ENCODE data around the gene SCARB1.

SCARB1 gene

DNA sequence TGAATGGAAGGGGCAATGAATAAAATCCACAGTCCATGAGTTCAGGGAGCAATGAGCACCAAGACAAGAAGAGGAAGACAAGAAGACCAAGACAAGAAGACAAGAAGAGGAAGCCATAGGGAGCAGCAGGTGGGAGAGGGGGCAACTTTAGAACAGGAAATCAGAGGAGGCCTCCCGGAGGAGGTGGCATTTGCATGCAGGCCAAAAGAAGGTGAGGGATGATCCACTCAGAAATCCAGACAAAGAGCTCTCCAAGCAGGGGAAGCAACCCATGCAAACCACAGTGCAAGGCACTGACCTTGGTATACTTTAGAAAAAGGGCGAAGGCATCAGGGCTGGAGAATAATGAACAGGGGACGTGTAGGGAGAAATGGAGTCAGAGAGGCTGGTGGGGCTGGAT lies 58.6 kb downstream of the SCARB1 start:
- ATAC-seq, result no peak

DNA sequence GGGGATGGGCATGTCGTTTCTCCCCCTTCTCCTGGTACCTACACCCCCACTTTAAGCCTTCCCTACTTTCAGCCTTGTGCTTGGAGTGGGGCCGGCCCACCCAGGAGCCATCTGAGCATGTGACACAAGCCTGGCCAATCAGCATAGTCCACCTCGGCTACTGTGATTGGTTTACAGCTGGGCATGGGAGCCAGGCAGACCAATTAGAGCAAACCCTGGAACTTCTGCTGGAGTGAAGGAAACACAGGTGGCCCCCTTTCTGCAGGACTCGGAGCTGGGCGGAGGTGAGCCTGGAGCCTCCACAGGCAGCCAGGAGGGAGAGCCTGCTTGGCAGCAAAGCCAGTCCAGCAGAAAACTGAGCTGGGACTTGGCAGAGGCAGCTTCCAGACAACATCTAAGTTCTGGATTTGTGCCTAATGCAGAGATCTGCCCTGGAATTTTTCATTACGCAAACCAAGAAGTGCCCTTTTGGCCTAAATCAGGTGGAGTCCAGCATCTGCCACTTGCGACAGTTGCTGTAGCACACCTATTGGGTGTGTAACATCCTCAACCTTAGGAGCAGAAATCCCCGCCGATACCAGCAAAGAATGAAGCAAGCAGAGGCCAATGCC lies 59.5 kb downstream of the SCARB1 start:
- ATAC-seq, result peak; percentile 80
- TF ChIP-seq, protein P1, sequence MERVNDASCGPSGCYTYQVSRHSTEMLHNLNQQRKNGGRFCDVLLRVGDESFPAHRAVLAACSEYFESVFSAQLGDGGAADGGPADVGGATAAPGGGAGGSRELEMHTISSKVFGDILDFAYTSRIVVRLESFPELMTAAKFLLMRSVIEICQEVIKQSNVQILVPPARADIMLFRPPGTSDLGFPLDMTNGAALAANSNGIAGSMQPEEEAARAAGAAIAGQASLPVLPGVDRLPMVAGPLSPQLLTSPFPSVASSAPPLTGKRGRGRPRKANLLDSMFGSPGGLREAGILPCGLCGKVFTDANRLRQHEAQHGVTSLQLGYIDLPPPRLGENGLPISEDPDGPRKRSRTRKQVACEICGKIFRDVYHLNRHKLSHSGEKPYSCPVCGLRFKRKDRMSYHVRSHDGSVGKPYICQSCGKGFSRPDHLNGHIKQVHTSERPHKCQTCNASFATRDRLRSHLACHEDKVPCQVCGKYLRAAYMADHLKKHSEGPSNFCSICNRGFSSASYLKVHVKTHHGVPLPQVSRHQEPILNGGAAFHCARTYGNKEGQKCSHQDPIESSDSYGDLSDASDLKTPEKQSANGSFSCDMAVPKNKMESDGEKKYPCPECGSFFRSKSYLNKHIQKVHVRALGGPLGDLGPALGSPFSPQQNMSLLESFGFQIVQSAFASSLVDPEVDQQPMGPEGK (CRISPR knock-in tag; IDR thresholded peaks at IDR 0.05; ENCODE audit: borderline replicate concordance), result no peak
- TF ChIP-seq ARNTL (CRISPR knock-in tag; IDR thresholded peaks at IDR 0.05; ENCODE audit: borderline replicate concordance, low read depth), result no peak
- TF ChIP-seq CSDC2 (CRISPR knock-in tag; IDR thresholded peaks at IDR 0.05), result no peak
- no peak for TF ChIP-seq ZNF70 (CRISPR knock-in tag; IDR thresholded peaks at IDR 0.05)
- no peak for TF ChIP-seq OSR1 (CRISPR knock-in tag; IDR thresholded peaks at IDR 0.05)
- no peak for TF ChIP-seq SNAI2 (CRISPR knock-in tag; IDR thresholded peaks at IDR 0.05)
- TF ChIP-seq GLIS3 (CRISPR knock-in tag; IDR thresholded peaks at IDR 0.05), result no peak
- TF ChIP-seq, protein P2, sequence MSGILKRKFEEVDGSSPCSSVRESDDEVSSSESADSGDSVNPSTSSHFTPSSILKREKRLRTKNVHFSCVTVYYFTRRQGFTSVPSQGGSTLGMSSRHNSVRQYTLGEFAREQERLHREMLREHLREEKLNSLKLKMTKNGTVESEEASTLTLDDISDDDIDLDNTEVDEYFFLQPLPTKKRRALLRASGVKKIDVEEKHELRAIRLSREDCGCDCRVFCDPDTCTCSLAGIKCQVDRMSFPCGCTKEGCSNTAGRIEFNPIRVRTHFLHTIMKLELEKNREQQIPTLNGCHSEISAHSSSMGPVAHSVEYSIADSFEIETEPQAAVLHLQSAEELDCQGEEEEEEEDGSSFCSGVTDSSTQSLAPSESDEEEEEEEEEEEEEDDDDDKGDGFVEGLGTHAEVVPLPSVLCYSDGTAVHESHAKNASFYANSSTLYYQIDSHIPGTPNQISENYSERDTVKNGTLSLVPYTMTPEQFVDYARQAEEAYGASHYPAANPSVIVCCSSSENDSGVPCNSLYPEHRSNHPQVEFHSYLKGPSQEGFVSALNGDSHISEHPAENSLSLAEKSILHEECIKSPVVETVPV (CRISPR knock-in tag; IDR thresholded peaks at IDR 0.05), result no peak
- TF ChIP-seq, protein P3, sequence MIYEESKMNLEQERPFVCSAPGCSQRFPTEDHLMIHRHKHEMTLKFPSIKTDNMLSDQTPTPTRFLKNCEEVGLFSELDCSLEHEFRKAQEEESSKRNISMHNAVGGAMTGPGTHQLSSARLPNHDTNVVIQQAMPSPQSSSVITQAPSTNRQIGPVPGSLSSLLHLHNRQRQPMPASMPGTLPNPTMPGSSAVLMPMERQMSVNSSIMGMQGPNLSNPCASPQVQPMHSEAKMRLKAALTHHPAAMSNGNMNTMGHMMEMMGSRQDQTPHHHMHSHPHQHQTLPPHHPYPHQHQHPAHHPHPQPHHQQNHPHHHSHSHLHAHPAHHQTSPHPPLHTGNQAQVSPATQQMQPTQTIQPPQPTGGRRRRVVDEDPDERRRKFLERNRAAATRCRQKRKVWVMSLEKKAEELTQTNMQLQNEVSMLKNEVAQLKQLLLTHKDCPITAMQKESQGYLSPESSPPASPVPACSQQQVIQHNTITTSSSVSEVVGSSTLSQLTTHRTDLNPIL (CRISPR knock-in tag; IDR thresholded peaks at IDR 0.05; ENCODE audit: low read depth), result no peak
- no peak for TF ChIP-seq TCF4 (CRISPR knock-in tag; IDR thresholded peaks at IDR 0.05; ENCODE audit: borderline replicate concordance)
- no peak for TF ChIP-seq BACH2 (CRISPR knock-in tag; IDR thresholded peaks at IDR 0.05; ENCODE audit: borderline replicate concordance)
- TF ChIP-seq TOX (CRISPR knock-in tag; IDR thresholded peaks at IDR 0.05; ENCODE audit: borderline replicate concordance), result no peak
- no peak for TF ChIP-seq PPARA (CRISPR knock-in tag; IDR thresholded peaks at IDR 0.05; ENCODE audit: borderline replicate concordance)
- no peak for TF ChIP-seq ZNF565 (CRISPR knock-in tag; conservative IDR thresholded peaks at IDR 0.05; ENCODE audit: low read depth)
- TF ChIP-seq, protein P4, sequence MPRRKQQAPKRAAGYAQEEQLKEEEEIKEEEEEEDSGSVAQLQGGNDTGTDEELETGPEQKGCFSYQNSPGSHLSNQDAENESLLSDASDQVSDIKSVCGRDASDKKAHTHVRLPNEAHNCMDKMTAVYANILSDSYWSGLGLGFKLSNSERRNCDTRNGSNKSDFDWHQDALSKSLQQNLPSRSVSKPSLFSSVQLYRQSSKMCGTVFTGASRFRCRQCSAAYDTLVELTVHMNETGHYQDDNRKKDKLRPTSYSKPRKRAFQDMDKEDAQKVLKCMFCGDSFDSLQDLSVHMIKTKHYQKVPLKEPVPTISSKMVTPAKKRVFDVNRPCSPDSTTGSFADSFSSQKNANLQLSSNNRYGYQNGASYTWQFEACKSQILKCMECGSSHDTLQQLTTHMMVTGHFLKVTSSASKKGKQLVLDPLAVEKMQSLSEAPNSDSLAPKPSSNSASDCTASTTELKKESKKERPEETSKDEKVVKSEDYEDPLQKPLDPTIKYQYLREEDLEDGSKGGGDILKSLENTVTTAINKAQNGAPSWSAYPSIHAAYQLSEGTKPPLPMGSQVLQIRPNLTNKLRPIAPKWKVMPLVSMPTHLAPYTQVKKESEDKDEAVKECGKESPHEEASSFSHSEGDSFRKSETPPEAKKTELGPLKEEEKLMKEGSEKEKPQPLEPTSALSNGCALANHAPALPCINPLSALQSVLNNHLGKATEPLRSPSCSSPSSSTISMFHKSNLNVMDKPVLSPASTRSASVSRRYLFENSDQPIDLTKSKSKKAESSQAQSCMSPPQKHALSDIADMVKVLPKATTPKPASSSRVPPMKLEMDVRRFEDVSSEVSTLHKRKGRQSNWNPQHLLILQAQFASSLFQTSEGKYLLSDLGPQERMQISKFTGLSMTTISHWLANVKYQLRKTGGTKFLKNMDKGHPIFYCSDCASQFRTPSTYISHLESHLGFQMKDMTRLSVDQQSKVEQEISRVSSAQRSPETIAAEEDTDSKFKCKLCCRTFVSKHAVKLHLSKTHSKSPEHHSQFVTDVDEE (CRISPR knock-in tag; IDR thresholded peaks at IDR 0.05), result no peak
- TF ChIP-seq ZNF8 (CRISPR knock-in tag; IDR thresholded peaks at IDR 0.05), result no peak
- TF ChIP-seq, protein P5, sequence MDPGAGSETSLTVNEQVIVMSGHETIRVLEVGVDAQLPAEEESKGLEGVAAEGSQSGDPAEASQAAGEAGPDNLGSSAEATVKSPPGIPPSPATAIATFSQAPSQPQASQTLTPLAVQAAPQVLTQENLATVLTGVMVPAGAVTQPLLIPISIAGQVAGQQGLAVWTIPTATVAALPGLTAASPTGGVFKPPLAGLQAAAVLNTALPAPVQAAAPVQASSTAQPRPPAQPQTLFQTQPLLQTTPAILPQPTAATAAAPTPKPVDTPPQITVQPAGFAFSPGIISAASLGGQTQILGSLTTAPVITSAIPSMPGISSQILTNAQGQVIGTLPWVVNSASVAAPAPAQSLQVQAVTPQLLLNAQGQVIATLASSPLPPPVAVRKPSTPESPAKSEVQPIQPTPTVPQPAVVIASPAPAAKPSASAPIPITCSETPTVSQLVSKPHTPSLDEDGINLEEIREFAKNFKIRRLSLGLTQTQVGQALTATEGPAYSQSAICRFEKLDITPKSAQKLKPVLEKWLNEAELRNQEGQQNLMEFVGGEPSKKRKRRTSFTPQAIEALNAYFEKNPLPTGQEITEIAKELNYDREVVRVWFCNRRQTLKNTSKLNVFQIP (CRISPR knock-in tag; IDR thresholded peaks at IDR 0.05; ENCODE audit: borderline replicate concordance, low read depth), result no peak
- TF ChIP-seq ZFP3 (CRISPR knock-in tag; IDR thresholded peaks at IDR 0.05), result no peak
- TF ChIP-seq ISL1 (CRISPR knock-in tag; IDR thresholded peaks at IDR 0.05), result no peak

More for the DNA sequence above, 58.6 kb downstream of the SCARB1 start:
- TF ChIP-seq ZFP30 (CRISPR knock-in tag; IDR thresholded peaks at IDR 0.05), result no peak
- TF ChIP-seq GLIS3 (CRISPR knock-in tag; IDR thresholded peaks at IDR 0.05), result no peak
- no peak for TF ChIP-seq TCF4 (CRISPR knock-in tag; IDR thresholded peaks at IDR 0.05; ENCODE audit: borderline replicate concordance)
- no peak for TF ChIP-seq TOX (CRISPR knock-in tag; IDR thresholded peaks at IDR 0.05; ENCODE audit: borderline replicate concordance)
- no peak for TF ChIP-seq ZNF70 (CRISPR knock-in tag; IDR thresholded peaks at IDR 0.05)
- TF ChIP-seq ARNTL (CRISPR knock-in tag; IDR thresholded peaks at IDR 0.05; ENCODE audit: borderline replicate concordance, low read depth), result no peak
- TF ChIP-seq, protein P3 (CRISPR knock-in tag; IDR thresholded peaks at IDR 0.05; ENCODE audit: low read depth), result no peak
- no peak for TF ChIP-seq OSR1 (CRISPR knock-in tag; IDR thresholded peaks at IDR 0.05)
- no peak for TF ChIP-seq ZFP3 (CRISPR knock-in tag; IDR thresholded peaks at IDR 0.05)
- TF ChIP-seq, protein P1 (CRISPR knock-in tag; IDR thresholded peaks at IDR 0.05; ENCODE audit: borderline replicate concordance), result no peak
